ENCODE measurements around the gene CDCA7.
"Not testable (repeated sequence)": the region's sequence is repeated elsewhere in the genome, so short reads cannot be mapped to it uniquely, and the experiment has no call there.

The CDCA7 gene

DNA sequence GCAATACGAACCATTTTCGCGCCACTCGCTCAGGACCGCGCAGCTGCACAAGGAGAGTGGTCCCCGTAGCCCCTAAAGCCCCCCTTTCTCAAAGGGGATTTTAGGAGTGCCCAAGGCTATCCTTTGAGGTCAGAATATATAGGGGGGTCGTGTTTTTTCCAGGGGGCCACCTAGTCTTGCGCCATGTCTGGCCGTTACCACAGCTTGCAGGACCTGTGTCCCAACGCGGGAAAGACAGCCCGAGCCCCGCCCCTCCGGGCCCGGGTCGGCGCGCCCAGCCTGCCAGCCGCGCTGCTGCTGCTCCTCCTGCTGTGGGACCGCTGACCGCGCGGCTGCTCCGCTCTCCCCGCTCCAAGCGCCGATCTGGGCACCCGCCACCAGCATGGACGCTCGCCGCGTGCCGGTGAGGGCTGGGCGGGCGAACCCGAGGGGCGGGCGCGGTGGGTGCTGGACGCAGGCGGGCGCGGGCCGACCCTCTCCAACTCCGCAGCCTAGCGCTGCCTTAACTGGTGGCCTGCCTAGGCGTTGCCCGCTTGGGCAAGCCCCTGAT is at the start of gene CDCA7:
Gene CDCA7, plus strand, starts transcription at position 291 of the 550 bp plus-strand sequence. Its CDS starts 92 bp downstream, at position 383.
- peak; percentile 75 for DNase-seq

DNA sequence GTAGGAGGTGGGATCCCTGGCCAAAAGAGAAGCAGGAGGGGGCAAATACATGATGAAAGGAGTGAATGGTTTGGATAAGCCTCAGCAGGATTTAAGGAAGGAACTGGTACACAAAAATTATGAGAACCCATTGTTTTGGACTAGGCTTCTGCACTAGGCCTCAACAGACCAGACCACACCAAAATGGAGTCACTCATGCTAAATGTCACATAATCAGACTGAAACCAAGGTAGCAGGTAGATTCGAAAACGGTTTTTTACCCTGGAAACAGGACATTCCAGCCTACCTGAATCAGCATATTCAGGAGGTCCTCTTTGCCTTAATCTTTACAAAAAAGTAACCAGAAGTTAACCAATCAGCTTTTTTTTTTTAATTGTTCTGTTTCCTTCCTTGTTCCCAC is 49.4 kb upstream of the CDCA7 start:
- DNase-seq: no peak

DNA sequence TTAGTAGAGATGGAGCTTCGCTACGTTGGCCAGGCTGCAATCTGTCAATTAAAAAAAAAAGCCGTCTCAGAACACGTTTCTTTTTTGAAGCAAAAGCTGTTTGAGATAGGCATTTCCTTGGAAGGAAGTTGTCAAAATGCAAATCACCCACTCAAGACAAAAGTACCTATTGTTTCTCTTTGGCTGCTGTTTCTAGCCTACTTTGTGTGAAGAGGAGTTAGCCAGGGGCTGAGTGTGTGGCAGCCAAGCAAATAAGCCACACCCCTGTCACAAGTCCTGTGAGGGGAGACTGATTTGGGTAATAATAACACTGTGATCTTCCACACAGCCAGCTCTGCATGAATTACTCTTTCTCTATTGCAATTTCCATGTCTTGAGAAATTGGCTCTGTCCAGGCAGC is 47.4 kb upstream of the CDCA7 start:
- DNase-seq: no peak

DNA sequence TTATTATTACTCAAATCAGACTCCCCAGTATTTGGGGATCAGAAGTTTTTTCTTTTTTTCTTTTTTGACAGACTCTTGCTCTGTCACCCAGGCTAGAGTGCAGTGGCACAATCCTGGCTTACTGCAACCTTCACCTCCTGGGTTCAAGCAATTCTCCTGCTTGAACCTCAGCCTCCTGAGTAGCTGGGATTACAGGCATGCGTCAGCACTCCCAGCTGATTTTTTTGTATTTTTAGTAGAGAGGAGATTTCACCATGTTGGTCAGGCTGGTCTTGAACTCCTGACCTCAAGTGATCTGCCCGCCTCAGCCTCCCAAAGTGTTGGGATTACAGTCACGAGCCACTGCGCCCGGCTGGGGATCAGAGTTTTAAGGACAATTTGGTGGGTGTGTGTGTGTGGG is 45.3 kb upstream of the CDCA7 start:
- not testable (repeated sequence) for DNase-seq

DNA sequence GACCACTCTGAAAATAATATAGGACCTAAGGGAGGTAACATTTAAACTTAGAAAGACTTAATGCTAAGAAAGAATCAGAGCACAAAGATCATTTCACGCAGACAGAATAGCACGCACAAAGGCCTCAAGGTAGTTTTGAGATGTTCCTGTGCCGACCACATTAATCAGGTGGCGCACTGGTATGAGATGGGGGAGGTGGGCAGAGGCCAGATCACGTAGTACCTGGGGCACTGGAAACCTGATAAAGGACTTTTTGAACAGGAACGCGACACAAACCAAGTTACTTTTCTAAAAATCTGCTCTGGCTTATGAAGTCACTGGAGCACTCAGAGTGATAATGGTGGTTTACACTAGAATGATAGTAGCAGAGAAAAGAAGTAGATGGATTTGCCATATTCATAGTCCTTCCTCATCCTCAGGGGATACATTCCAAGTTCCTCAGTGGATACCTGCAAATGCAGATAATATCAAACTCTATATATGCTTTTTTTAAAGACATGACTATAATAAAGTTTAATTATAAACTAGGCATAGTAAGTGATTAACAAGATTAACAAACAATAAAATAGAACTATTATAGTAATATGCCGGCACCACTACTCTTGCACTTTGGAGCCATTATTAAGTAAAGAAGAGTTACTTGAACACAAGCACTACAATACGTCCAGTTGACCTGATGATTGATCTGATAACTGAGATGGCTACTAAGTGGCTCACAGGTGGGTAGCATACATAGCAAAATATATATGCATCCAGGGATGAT is 42.6 kb upstream of the CDCA7 start:
- DNase-seq: no peak

DNA sequence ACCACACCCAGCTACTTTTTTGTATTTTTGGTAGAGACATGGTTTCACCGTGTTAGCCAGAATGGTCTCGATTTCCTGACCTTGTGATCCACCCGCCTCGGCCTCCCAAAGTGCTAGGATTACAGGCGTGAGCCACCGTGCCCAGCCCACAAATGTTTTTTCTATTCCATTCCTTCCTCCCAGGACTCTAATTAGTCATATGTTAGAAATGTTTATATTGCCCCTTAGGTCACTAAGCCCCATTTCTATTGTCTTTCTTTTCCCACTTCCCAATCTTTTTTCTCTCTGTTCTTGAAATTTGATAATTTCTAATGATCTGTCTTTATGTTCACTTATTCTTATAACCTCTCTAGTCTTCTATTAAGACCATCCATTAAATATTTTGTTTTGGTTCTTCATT is 31.3 kb upstream of the CDCA7 start:
- no peak for DNase-seq

DNA sequence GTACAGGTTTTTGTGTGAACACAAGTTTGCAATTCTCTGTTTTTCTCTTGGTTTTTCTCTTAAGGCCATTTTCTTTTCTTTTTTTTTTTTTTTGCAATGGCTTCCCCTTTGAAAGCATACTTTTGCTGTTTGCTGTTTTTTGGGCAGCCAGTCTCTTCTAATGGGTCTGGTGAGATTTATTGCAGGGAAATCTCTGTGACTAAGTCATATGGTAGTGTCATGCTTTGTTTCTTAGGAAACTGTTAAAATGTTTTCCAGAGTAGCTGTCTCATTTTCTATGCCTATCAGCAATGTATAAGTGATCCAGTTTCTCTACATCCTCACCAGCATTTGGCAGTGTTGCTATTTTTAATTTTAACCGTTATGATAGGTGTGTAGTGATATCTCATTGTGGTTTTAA is 27.9 kb upstream of the CDCA7 start:
- no peak for DNase-seq

DNA sequence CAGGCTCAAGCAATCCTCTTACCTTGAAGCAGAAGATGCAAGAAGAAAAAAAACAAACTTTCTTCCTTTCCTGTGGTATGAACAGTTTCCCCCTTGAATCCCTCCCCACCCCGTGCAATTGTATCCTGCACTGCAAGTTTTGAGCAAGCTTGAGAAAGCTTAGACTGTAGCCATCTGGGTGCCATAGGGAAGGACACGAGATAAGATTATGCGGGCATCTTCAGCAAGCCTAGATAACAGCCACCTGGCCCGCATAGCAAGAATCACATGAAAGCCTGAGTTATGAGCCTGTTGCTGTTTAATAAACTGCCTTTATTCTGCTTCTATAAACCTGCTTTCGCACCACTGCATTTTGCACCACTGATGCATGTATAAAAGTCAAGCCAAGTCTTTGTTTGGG is 27.3 kb upstream of the CDCA7 start:
- DNase-seq: no peak

DNA sequence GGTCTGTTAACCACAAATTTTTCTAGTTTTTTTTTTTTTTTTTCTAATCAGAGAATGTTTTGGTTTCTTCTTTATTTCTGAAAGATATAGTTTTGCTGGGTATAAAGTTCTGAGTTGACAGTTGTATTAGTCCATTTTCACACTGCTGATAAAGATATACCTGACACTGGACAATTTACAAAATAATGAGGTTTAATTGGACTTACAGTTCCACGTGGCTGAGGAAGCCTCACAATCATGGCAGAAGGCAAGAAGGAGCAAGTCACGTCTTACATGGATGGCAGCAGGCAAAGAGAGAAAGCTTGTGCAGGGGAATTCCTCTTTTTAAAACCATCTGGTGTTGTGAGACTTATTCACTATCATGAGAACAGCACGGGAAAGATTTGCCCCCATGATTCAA is 21.7 kb upstream of the CDCA7 start:
- not testable (repeated sequence) for DNase-seq

DNA sequence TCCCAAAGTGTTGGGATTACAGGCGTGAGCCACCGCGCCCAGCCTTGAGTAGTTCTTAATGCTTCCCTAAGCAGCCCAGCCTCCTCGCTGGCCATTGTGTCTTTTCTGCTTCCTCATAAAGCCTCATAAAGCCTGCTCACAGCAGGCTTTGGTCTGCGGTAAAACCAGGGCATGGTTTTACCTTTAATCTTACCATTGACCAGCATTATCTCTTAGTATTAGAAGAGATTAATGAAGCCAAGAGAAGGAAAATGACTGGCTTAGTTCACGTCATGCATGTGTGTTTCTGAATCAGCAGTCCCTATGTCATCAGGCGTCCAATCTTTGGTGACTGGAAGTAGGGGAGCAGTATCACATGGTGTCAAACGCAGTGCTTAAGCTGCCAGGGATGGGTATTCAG is 14.9 kb upstream of the CDCA7 start:
- no peak for DNase-seq

DNA sequence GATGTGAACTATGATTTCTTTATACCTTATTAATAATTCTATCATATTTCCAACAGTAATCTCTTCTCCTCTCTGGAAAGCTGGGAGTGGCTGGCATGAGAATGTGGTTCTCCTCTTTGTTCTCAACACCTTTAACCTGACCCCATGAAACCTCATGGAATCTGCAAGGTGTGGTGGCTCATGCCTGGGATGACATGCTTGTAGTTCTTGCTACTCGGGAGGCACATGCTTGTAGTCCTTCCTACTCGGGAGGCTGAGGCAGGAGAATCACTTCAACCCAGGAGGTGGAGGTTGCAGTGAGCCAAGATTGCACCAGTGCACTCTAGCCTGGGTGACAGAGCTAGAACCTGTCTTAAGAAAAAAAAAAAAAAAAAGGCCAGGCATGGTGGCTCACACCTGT is 10.8 kb upstream of the CDCA7 start:
- no peak for DNase-seq

DNA sequence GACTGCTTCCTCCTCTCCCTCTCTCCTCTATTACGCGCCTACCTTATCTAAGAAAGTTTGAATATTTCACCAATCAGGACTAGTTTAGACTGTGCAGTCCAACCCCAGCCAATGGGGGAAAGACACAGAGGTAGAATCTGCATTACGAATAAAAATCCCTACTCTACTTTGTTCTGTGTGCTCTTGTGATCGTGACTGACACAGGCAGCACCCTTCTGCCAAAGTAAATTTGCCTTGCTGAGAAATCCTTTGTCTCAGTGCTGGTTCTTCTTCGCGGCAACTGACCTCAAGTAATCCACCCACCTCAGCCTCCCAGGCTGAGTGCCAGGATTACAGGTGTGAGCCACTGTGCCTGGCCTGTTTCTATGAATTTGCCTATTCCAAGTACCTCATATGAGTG is 8.6 kb upstream of the CDCA7 start:
- DNase-seq: no peak

DNA sequence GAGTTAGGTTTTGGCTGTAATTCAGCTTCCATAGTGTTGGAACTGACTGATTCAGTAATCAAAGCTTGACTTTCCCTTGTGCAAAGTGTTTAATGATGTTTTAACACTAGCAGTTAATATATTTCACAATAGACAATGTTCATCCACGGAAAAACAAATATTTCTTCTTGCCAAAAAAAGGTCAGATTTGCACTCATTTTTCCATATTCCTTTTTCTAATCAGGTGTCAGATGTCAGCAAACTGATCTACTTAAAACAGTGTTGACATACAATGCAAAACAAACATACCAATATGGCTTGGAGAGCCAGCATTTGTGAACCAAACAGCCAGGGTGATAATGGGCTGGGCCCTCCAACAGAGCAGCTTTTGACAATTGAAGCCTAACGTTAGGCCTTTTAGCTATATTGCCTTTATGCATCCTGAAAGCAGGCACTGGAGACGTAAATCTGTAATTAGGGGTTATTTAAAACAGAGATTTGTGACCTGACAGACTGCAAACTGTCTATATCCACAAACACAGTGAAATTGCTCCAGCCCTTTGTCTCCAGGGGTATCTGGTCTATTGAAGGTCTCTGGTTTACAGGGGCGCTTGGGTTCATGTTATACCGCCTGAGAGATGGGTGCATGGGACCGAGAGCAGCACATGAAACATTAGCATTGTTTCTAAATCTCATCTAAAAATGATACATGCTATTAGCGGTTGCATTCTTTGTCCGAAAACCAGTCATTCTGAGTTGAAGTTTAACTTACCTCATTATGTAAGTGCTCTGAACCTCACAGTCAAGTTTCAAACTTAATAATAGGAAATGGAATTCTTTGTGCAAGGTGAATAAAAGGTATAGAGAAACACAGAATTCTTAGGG is 7.1 kb upstream of the CDCA7 start:
- DNase-seq: peak; percentile 78

DNA sequence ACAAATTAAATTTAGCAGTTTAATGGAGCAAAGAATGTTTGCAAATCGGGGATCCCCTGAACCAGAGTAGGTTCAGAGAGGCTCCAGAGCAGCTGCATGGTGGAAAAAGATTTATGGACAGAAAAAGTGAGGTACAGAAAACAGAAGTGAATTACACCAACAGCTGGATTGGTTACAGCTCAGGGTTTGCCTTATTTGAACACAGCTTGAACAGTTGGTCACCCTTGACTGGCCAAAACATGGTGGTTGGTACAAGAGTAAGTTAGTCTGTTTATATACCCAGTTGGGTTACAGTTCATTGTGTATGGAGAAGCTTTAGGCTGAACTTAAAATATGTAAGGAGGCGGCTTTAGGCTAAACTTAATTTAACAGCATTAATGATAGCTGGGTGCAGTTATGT is 5.4 kb upstream of the CDCA7 start:
- DNase-seq: no peak

DNA sequence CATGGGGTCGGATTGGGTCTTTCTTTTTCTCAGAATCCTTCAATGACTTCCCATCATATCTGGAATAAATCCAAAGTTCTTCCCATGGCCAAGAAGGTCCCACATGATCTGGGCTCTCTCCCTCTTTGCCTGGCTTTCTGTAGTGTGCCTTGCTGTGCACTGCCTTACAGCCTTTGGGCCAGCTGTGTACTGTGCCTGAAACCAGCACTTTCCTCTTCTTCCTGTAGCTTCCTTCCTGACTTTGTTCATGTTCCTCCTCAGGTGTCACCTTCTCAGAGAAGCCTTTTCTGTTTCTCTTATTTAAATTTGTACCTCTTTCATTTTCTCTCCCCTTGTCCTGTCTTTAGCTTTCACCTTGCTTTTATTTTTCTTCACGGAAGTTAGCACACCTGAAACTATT is 4.3 kb upstream of the CDCA7 start:
- no peak for DNase-seq

DNA sequence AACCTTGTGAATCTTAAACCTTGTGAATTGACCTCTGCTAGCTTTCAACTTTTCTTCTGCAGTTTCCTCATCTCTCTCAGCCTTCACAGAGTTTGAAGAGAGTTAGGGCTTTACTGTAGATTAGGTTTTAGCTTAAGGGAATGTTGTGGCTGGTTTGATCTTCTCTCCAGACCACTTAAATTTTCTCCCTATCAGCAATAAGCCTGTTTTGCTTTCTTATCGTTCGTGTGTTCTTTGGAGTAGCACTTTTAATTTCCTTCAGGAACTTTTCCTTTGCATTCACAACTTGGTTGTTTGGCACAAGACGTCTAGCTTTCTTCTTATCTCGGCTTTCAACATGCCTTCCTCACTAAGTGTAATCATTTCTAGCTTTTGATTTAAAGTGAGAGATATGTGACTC is 2.8 kb upstream of the CDCA7 start:
- DNase-seq: no peak

DNA sequence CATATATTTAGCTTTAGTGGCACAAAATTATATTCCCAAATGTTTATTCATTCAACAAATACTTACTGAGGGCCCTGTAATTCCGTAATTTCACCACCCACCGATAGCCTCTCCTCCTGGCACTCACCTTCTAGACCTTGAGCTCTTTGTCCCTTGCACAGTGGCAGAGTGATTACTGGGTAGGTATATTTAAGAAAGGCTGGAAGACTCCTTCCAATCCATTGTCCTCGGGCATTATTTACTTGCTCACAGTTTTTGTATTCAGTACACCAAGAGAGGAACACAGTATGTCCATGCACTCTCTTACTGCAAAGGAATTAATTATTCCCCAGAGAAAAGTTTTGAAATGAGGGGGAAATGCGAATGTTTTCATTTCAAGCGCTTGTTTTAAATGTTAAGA is 1.1 kb upstream of the CDCA7 start:
- DNase-seq: no peak

DNA sequence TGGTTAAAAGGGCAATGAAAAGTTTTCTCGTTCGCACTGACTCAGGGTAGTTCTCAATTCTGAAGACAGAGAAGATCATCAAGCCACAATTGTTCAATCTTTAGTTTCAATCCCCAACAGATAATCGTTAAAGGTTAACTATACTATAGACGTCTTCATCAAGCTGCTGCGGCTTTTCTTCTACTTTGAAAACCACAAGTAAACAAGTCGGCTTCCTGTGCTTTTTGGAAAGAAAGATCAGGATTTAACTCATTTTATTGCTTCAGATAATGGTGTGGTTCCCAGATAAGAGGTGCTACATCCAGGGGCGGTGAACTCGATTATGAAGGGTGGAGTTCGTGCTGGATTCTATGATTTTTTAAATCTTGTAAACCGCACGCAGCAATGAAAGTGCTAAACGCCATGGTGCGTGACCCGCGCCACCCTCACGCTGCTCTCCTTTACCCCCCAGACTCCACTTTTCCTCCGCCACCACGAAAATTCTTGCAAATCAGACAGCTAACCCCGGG is 545 bp upstream of the CDCA7 start:
- DNase-seq: peak; percentile 60

DNA sequence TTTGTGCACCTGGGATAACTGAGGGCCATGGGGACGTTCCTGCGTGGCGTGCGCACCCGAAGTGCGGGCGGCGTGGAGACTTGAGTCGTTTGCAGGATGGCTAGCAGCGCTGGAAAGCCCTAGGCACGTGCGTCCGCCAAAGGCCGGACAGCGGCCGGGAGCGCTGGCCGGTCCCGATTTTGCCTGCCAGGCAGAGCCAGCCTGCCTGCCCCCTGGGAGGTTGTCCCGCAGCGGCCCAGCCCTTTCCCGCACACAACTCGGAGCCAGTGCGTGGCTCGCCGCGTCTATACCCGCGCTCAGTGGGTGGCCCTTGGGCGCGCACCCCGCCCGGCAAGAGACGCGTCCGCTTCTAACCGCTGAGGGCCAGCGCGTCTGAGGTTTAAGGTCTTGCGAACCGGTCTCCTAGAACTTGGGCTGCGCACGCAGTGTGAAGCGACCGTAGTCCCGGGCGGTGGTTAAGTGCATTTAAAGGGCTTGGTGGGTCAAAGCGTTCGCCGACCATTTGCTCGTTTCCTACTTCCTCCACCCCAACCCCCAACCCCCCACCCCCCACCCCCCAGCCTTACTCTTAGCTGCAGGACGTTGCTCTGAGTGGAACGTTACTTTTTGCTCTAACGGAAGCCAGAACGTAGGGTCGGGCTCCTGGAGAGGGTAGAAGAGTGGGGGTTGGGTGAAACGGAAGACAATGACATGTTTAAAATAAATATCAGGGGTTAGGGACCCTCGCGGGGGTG is 627 bp downstream of the CDCA7 start:
- peak; percentile 32 for DNase-seq

DNA sequence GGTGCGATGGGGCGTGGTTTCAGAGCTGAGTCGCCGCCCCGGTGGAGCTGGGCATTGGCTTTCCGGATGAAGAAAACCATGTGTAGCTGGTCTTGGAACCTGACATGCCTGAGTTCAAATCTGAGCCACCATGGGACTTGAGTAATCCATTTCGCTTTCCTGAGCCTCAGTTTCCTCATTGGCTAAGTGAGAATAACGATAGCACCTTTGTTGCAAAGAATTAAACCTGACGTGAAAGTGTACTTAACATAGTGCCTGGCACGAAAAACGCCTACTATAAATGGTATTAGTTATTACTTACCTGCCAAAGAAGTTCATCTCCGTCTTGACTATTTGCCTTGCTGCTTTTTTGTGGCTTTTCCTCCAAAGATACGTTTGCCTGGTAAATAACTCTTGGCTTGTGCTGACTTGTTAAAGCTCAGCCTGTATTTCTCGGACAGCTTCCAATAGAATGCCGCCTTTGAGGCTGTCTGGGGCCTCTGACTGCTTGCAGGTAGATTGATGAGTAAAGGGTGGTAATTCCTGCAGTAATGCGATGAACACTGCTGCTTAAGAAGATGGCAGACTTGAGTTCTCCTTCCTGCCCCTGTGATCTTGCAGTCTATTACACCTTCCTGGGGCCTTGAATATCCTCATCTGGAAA is 1.3 kb downstream of the CDCA7 start:
- DNase-seq: no peak

DNA sequence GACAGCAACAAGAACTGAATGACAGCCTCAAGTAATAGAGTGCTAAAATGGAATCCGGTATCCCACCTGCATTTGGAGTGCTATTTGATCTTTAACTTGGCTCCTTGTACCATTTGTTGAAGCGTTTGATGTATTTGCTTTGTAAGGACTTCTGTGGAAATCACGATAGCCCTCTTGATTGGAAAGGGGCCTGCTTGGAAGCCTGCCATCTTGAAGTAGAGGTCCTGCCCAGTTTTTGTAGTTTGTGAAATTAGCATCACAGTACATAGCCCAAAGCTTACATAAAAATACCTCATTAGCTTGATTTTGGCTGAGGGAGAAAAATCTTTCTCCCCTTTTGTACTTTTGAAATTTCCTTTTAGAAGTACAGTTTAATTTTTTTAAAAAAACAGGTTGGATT is 2.7 kb downstream of the CDCA7 start:
- no peak for DNase-seq

DNA sequence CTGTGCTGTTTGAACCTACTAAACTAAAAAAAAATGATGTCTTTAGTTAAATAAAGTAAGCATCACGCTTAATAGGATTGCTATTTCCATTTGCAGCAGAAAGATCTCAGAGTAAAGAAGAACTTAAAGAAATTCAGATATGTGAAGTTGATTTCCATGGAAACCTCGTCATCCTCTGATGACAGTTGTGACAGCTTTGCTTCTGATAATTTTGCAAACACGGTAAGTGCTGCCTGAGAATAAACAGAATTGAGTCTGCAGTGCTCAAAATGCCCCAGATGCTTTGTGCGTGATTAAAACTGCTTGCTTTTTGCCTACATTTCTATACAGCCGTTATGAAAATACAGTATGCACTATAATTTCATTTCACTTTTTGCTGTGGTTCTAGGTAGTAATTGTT is 3.9 kb downstream of the CDCA7 start:
- no peak for DNase-seq

DNA sequence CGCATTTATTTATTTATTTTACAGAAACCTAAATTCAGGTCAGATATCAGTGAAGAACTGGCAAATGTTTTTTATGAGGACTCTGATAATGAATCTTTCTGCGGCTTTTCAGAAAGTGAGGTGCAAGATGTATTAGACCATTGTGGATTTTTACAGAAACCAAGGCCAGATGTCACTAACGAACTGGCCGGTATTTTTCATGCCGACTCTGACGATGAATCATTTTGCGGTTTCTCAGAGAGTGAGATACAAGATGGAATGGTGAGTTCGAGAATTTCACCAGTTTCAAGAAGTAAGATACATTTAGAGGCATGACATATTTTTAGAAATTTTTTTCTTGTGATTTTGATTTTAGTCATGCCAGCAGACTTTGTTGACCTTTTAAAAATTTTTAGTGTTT is 4.6 kb downstream of the CDCA7 start:
- no peak for DNase-seq

Measured in NCI-H1436 (cell line).